ENCODE data around the gene AFF1. TPM values are rescaled to one million over a fixed set of nuclear protein-coding genes. Genes with fewer than 3 reads are reported as not detected.

The AFF1 gene
- total RNA-seq, 4 donors from 2014 or later, result 59.7 to 78.1 (median 65.9) TPM

DNA sequence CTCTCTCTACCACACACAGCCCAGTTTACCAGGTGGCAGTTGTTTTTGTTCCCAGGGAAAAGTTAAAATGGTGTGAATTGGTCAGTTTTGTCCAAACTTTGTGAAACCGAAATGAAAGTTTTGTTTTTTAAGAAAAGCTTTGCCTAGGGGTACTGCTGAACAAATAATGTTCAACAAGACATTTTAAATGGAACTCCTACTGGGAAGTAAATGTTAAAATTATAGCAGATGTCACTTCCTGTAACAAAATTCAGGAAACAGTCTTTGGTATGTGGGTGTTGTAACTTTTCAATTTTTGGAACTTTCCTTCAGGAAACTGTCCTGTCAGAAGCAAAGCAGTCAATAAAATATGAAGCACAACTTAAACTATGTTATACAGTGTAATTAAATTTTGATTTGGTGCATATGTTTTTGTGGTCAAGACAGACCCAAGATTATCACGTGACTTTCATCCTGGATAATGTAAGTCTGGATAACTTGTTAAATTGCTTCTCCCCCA lies 79.5 kb downstream of the AFF1 start:
- no peaks in the 10 kb centered on the region for H3K36me3 ChIP-seq
- peak overlapping the region; percentile 63 to 77 (median 70) for H3K27ac ChIP-seq
- H3K4me1 ChIP-seq, result peaks cover 28 to 99% (median 36%) of the 10 kb centered on the region in 3 donors
- WGBS, 2 donors (ENCODE audit: low coverage in 1 of 2), result 45 to 51% methylated on average over 2 of the region's 2 CpGs
- peak; percentile 60 for ATAC-seq
- no peak overlapping the region for H3K4me3 ChIP-seq
- no peaks in the 10 kb centered on the region for H3K27me3 ChIP-seq
- TF ChIP-seq POLR2AphosphoS5 (IDR thresholded peaks at IDR 0.05) (peak; percentile 48), POLR2A (IDR thresholded peaks at IDR 0.05) (no peak), EP300 (IDR thresholded peaks at IDR 0.05) (no peak)
- TF ChIP-seq, protein P1, sequence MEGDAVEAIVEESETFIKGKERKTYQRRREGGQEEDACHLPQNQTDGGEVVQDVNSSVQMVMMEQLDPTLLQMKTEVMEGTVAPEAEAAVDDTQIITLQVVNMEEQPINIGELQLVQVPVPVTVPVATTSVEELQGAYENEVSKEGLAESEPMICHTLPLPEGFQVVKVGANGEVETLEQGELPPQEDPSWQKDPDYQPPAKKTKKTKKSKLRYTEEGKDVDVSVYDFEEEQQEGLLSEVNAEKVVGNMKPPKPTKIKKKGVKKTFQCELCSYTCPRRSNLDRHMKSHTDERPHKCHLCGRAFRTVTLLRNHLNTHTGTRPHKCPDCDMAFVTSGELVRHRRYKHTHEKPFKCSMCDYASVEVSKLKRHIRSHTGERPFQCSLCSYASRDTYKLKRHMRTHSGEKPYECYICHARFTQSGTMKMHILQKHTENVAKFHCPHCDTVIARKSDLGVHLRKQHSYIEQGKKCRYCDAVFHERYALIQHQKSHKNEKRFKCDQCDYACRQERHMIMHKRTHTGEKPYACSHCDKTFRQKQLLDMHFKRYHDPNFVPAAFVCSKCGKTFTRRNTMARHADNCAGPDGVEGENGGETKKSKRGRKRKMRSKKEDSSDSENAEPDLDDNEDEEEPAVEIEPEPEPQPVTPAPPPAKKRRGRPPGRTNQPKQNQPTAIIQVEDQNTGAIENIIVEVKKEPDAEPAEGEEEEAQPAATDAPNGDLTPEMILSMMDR (IDR thresholded peaks at IDR 0.05), result no peak
- no peaks in the 10 kb centered on the region for H3K9me3 ChIP-seq

DNA sequence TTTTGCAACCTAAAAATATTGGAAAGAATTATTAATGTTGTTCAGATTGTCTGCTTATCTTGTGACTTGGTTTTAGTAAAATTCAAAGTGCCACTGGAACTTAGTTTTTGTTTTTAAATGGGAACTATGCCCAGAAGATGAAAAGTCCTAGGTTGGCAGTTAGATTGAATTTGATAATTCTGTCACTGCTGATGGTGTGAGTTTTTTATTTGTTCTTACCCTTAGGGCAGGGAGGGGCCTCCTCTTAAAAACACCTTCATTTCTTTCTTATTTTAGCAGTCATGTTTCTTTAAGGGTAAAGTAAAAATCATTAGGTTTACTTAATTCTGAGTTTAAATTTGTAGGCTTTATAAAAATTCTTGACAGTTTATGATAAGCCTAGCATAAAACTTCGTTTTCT lies 80.6 kb downstream of the AFF1 start:
- peak overlapping the region; percentile 63 to 77 (median 70) for H3K27ac ChIP-seq
- no peaks in the 10 kb centered on the region for H3K9me3 ChIP-seq
- no peak overlapping the region for H3K4me3 ChIP-seq
- ATAC-seq, result no peak
- TF ChIP-seq POLR2AphosphoS5 (IDR thresholded peaks at IDR 0.05) (no peak), EP300 (IDR thresholded peaks at IDR 0.05) (no peak)
- H3K4me1 ChIP-seq, result peaks cover 30 to 99% (median 37%) of the 10 kb centered on the region in 3 donors
- no peaks in the 10 kb centered on the region for H3K36me3 ChIP-seq
- no peaks in the 10 kb centered on the region for H3K27me3 ChIP-seq
- 57 to 63% methylated on average over 1 of the region's 1 CpG for WGBS, 2 donors (ENCODE audit: low coverage in 1 of 2)

DNA sequence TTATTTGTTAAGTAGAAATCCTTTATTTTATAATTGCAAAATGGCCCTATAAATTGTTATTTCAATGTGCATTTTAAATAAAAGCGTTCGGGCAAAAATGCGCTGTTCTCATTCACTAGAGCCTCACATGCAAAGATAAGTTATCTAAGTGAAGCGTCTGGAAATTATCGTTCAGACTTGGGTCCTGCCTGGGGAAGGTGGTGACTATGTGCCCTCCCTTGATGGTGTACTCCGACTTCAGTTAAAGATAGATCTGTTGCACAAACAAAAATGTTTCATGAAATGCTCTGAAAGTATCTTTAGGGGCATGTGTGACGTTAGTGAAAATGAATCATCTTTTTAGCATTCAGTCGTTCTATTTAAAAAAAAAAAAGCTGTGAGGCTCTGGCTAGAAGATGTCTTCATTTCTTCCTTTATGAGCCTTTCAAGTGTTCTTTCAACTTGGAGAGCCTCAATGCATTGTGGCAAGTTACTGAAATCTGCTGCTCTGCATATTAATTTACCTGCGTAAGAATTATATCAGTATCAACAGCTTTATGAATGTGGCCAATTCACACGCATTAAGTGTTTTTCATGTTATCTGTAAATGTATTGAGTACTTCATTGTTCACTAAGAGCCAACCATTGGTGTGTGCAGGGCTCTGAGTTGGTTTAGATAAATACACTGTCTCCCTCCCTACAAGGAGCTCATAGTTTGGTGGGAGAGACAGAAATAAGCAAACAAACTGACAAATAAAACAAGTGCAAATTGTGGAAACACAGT lies 83.0 kb downstream of the AFF1 start:
- ATAC-seq, result peak; percentile 57
- Histone ChIP-seq H3K27ac (peak overlapping the region in 3 of 4 donors; percentile 54 to 69 (median 56)), H3K36me3 (no peaks in the 10 kb centered on the region), H3K9me3 (no peaks in the 10 kb centered on the region), H3K4me1 (peaks cover 31 to 98% (median 39%) of the 10 kb centered on the region in 3 donors), H3K27me3 (no peaks in the 10 kb centered on the region), H3K4me3 (no peak overlapping the region)
- 60 to 65% methylated on average over 8 to 9 of the region's 10 CpGs for WGBS, 2 donors (ENCODE audit: low coverage in 1 of 2)
- no peak for TF ChIP-seq EP300 (IDR thresholded peaks at IDR 0.05)
- TF ChIP-seq POLR2A (IDR thresholded peaks at IDR 0.05), result no peak
- peak; percentile 40 for TF ChIP-seq POLR2AphosphoS5 (IDR thresholded peaks at IDR 0.05)

DNA sequence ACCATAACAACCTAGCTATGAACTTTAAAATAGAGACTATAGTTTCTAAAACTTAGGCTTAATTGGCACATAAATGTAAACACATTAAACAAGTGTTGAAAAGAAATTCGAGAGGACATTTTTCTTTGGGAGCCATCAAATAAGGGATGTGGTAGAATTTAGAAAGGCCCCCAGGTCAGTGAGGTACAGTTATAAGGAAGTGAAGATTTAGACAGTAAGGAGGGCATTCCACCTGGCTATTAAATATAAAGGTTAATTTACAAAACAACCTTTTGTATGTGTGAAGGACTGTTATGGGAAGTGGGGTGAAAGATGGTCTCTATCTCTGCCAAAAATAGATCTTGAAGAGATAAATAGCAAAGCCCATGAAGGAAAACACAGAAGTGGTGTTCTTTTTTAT lies 83.9 kb downstream of the AFF1 start:
- TF ChIP-seq POLR2AphosphoS5 (IDR thresholded peaks at IDR 0.05) (no peak), EP300 (IDR thresholded peaks at IDR 0.05) (no peak), POLR2A (IDR thresholded peaks at IDR 0.05) (no peak)
- TF ChIP-seq, protein P1 (IDR thresholded peaks at IDR 0.05), result no peak
- 20 to 28% methylated on average over 1 of the region's 1 CpG for WGBS, 2 donors (ENCODE audit: low coverage in 1 of 2)

DNA sequence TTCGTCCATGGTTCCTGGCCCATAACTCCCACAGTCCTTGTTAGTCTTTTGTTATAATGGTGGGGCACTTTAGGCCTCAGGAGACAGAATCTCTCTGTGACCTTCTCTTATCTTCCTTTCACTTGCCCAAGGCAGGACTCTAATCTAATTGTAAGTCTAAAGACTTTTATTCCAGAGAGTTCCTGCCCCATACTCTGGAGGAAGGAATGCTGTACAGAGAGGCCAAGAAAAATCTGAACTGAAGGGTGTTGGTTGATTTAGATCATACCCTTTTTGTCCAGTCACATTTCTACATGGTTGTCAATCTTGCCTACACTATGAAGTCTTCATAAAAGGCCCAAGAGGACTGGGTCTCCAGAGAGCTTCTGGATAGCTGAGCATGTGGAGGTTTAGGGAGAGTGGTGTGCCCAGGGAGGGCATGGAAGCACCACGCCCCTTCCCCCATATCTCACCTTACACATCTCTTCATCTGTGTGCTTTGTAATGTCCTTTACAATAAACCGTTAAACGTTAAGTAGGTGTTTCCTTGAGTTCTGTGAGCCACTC lies 84.5 kb downstream of the AFF1 start:
- TF ChIP-seq EP300 (IDR thresholded peaks at IDR 0.05) (no peak), POLR2AphosphoS5 (IDR thresholded peaks at IDR 0.05) (no peak)
- H3K4me3 ChIP-seq, result no peak overlapping the region
- no peak for ATAC-seq
- H3K36me3 ChIP-seq, result no peaks in the 10 kb centered on the region
- H3K27me3 ChIP-seq, result no peaks in the 10 kb centered on the region
- H3K9me3 ChIP-seq, result no peaks in the 10 kb centered on the region
- H3K4me1 ChIP-seq, result peaks cover 36 to 98% (median 46%) of the 10 kb centered on the region in 3 donors
- 80% methylated on average over 4 of the region's 4 CpGs; no CpG with 5 or more reads in 1 of the 2 donors for WGBS, 2 donors (ENCODE audit: low coverage in 1 of 2)
- H3K27ac ChIP-seq, result peak overlapping the region; percentile 43 to 69 (median 56)

More for the DNA sequence above, 83.9 kb downstream of the AFF1 start:
- no peaks in the 10 kb centered on the region for H3K9me3 ChIP-seq
- no peaks in the 10 kb centered on the region for H3K36me3 ChIP-seq
- H3K4me1 ChIP-seq, result peaks cover 36 to 98% (median 45%) of the 10 kb centered on the region in 3 donors
- H3K27me3 ChIP-seq, result no peaks in the 10 kb centered on the region
- H3K4me3 ChIP-seq, result no peak overlapping the region
- H3K27ac ChIP-seq, result peak overlapping the region; percentile 43 to 69 (median 56)
- ATAC-seq, result no peak

DNA sequence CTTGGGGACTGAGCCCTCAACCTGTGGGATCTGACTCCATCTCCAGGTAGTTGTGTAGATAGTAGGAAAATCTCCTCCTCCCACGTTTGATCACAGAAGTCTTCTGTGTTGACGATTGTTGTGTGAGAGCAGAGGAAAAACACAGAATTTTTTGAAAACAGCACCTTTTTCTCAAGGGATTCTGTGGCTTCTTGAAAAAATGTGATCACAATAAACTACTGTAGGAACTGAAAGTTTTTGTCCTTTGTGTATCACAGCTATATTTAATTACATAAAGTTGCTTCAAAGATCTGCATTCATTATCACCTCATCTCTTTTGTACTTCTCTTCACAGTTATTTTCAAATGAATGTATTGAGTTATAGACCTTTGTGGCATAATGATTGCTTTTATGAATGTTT lies 85.1 kb downstream of the AFF1 start:
- TF ChIP-seq EP300 (IDR thresholded peaks at IDR 0.05), result no peak
- TF ChIP-seq POLR2AphosphoS5 (IDR thresholded peaks at IDR 0.05), result no peak
- no peak for TF ChIP-seq POLR2A (IDR thresholded peaks at IDR 0.05)
- peak overlapping the region in 2 of 4 donors; percentile 18 to 55 for H3K27ac ChIP-seq
- ATAC-seq, result no peak

More for the DNA sequence above, 85.1 kb downstream of the AFF1 start:
- Histone ChIP-seq H3K9me3 (no peaks in the 10 kb centered on the region), H3K27me3 (no peaks in the 10 kb centered on the region), H3K36me3 (no peaks in the 10 kb centered on the region), H3K4me3 (no peak overlapping the region), H3K4me1 (peaks cover 34 to 98% (median 48%) of the 10 kb centered on the region in 3 donors)
- 61% methylated on average over 2 of the region's 2 CpGs; no CpG with 5 or more reads in 1 of the 2 donors for whole genome bisulfite sequencing, 2 donors (ENCODE audit: low coverage in 1 of 2)

Measured in gastroesophageal sphincter (tissue), 4 donors.